HepG2 (cell line): ENCODE results near the gene HYOU1. TPM values are rescaled to one million over a fixed set of nuclear protein-coding genes. Genes with fewer than 3 reads are reported as not detected.

Experiments used
- ASH2L ChIP-seq: fragments of 300-600, 200-600 bp; sonication (generic); IDR thresholded peaks from 2 replicates; pipeline ENCODE4 v1.7.0; 2017; ENCODE audit warnings: low read depth, mild to moderate bottlenecking, moderate library complexity, mixed read lengths, low read length; ENCODE audit not compliant: insufficient read length
- ATF7 ChIP-seq, 2 experiments: fragments of 450-650 bp in 1 of 2; sonication (generic) in 1 of 2; formaldehyde crosslinking in 1 of 2; IDR thresholded peaks; 2 replicates each; pipeline versions ENCODE4 v1.4.0 to v1.6.1; 2016 to 2020; ENCODE audit warnings: antibody characterized with exemption in 1 of 2, mild to moderate bottlenecking in 1 of 2, missing genetic modification reagents in 1 of 2
- CENPX ChIP-seq: sonication (generic); formaldehyde crosslinking; IDR thresholded peaks from 2 replicates; pipeline ENCODE4 v1.9.0; 2021; ENCODE audit warnings: mild to moderate bottlenecking, missing genetic modification reagents, moderate library complexity
- ELF4 ChIP-seq: sonication (generic); formaldehyde crosslinking; IDR thresholded peaks from 2 replicates; pipeline ENCODE4 v1.5.0; 2020; ENCODE audit warnings: missing genetic modification reagents, mild to moderate bottlenecking, moderate library complexity, borderline replicate concordance
- FOXC1 ChIP-seq: sonication (generic); formaldehyde crosslinking; IDR thresholded peaks from 2 replicates; pipeline ENCODE4 v1.8.0; 2022; ENCODE audit warnings: mild to moderate bottlenecking, missing genetic modification reagents, borderline replicate concordance
- GABPA ChIP-seq, 2 experiments: IDR thresholded peaks; 2 replicates each; pipeline ENCODE4 v1.6.1; 2011 to 2016; ENCODE audit warnings: low read depth in 2 of 2, low read length in 1 of 2, missing biosample characterization in 1 of 2, missing genetic modification characterization in 1 of 2
- NAIF1 ChIP-seq: sonication (generic); formaldehyde crosslinking; IDR thresholded peaks from 2 replicates; pipeline ENCODE4 v1.5.0; 2020; ENCODE audit warnings: mild to moderate bottlenecking, missing genetic modification reagents, borderline replicate concordance
- NFIB ChIP-seq: sonication (generic); formaldehyde crosslinking; IDR thresholded peaks from 2 replicates; pipeline ENCODE4 v1.9.0; 2021; ENCODE audit warnings: missing genetic modification reagents, mild to moderate bottlenecking, borderline replicate concordance
- PAX8 ChIP-seq: sonication (generic); formaldehyde crosslinking; IDR thresholded peaks from 2 replicates; pipeline ENCODE4 v1.8.0; 2022; ENCODE audit warnings: mild to moderate bottlenecking, missing genetic modification reagents, borderline replicate concordance
- RARA ChIP-seq: IDR thresholded peaks from 2 replicates; pipeline ENCODE4 v1.6.1; 2016; ENCODE audit warnings: missing genetic modification reagents, missing compliant biosample characterization
- SATB2 ChIP-seq: sonication (generic); formaldehyde crosslinking; IDR thresholded peaks from 2 replicates; pipeline ENCODE4 v1.5.0; 2020; ENCODE audit warnings: missing genetic modification reagents
- SIN3A ChIP-seq: IDR thresholded peaks from 2 replicates; pipeline ENCODE4 v1.6.1; 2011; ENCODE audit warnings: low read depth, mild to moderate bottlenecking, control low read depth, low read length, borderline replicate concordance
- TFAP4 ChIP-seq: sonication (generic); IDR thresholded peaks from 2 replicates; pipeline ENCODE4 v1.6.1; 2016; ENCODE audit warnings: low read depth, borderline replicate concordance
- TOPORS ChIP-seq: sonication (generic); formaldehyde crosslinking; IDR thresholded peaks from 2 replicates; pipeline ENCODE4 v1.8.0; 2023; ENCODE audit warnings: mild to moderate bottlenecking, missing genetic modification reagents
- ZNF136 ChIP-seq: sonication (generic); formaldehyde crosslinking; IDR thresholded peaks from 2 replicates; pipeline ENCODE4 v1.8.1; 2022; ENCODE audit warnings: low read depth, mild to moderate bottlenecking, moderate library complexity, missing genetic modification reagents
- ZNF34 ChIP-seq: sonication (generic); formaldehyde crosslinking; IDR thresholded peaks from 2 replicates; pipeline ENCODE4 v1.4.0; 2020; ENCODE audit warnings: mild to moderate bottlenecking, missing genetic modification reagents, borderline replicate concordance
- ZNF382 ChIP-seq: sonication (generic); formaldehyde crosslinking; IDR thresholded peaks from 2 replicates; pipeline ENCODE4 v1.5.0; 2020; ENCODE audit warnings: missing genetic modification reagents, mild to moderate bottlenecking, borderline replicate concordance
- ZNF766 ChIP-seq: sonication (generic); formaldehyde crosslinking; IDR thresholded peaks from 2 replicates; pipeline ENCODE4 v1.5.0; 2020; ENCODE audit warnings: missing genetic modification reagents, borderline replicate concordance
- polyA plus RNA-seq, 8 experiments: library from polyadenylated mRNA; depleted of rRNA in 3 of 8; stranded (reverse) in 7 of 8; unstranded in 1 of 8; fragments of >200 nt; fragmentation: Illumina TruSeq in 4 of 8; extraction: Trizol in 4 of 8; gene quantifications; 2 replicates each; pipeline versions ENCODE4 v1.2.1 to v1.2.3, GENCODE V29; 2011 to 2016; ENCODE audit warnings: low read depth in 4 of 8, missing spikeins in 1 of 8, mixed read lengths in 1 of 8; ENCODE audit not compliant: insufficient read depth in 1 of 8
- total RNA-seq, 5 experiments: library from RNA; depleted of rRNA; stranded (reverse); fragments of >200 nt; fragmentation: Illumina TruSeq; extraction: Trizol; gene quantifications; 2 replicates each; pipeline ENCODE4 v1.2.3, GENCODE V29; 2016; ENCODE audit warnings: low read depth in 1 of 5
- TF ChIP-seq, protein P1 (sequence below): sonication (generic); formaldehyde crosslinking; IDR thresholded peaks from 2 replicates; pipeline ENCODE4 v1.5.1; 2020; ENCODE audit warnings: missing genetic modification reagents, mild to moderate bottlenecking, borderline replicate concordance
- TF ChIP-seq, protein P2 (sequence below): sonication (generic); formaldehyde crosslinking; IDR thresholded peaks from 2 replicates; pipeline ENCODE4 v1.5.0; 2020; ENCODE audit warnings: missing genetic modification reagents
- TF ChIP-seq, protein P3 (sequence below): sonication (generic); formaldehyde crosslinking; IDR thresholded peaks from 2 replicates; pipeline ENCODE4 v1.4.0; 2020; ENCODE audit warnings: missing genetic modification reagents
- TF ChIP-seq, protein P4 (sequence below): sonication (generic); formaldehyde crosslinking; conservative IDR thresholded peaks from 2 replicates; pipeline ENCODE4 v1.4.0; 2020; ENCODE audit warnings: missing genetic modification reagents

HYOU1 gene
- total and polyA plus RNA-seq, 2 of the 13 experiments (the other 11 are each of a cell fraction or from before 2014, with no cell fraction given), result 127 to 155 TPM

GRCh38 chr11:118997627-118998387 lies 59.2 kb downstream of the HYOU1 start, which contains the start of gene CENATAC (continued):
- TF ChIP-seq TFAP4 (peak; percentile 47; the same call in 1 of the 2 replicates), SIN3A (peak; percentile 83; the same call in 1 of the 2 replicates), ZNF766 (no peak), SATB2 (CRISPR knock-in tag) (no peak), RARA (CRISPR knock-in tag) (peak; percentile 48; the same call in 1 of the 2 replicates), GABPA (IDR thresholded peaks at IDR 0.05; ENCODE audit: low read depth, low read length) (peak; percentile 44; the same call in 1 of the 2 replicates), GABPA (CRISPR knock-in tag; IDR thresholded peaks at IDR 0.05; ENCODE audit: low read depth) (peak; percentile 59), TOPORS (CRISPR knock-in tag) (no peak), ASH2L (peak; percentile 66), CENPX (no peak), ATF7 (IDR thresholded peaks at IDR 0.05) (no peak), ATF7 (CRISPR knock-in tag; IDR thresholded peaks at IDR 0.05) (0 out of 2 replicates have a peak, but pooled peaks have one; percentile 14), PAX8 (CRISPR knock-in tag) (no peak), NFIB (no peak), ZNF382 (CRISPR knock-in tag) (no peak), ZNF136 (CRISPR knock-in tag) (0 out of 2 replicates have a peak, but pooled peaks have one; percentile 74), ELF4 (CRISPR knock-in tag) (no peak), NAIF1 (peak; percentile 89), FOXC1 (peak; percentile 41; the same call in 1 of the 2 replicates), ZNF34 (CRISPR knock-in tag) (no peak)
- TF ChIP-seq, protein P1, sequence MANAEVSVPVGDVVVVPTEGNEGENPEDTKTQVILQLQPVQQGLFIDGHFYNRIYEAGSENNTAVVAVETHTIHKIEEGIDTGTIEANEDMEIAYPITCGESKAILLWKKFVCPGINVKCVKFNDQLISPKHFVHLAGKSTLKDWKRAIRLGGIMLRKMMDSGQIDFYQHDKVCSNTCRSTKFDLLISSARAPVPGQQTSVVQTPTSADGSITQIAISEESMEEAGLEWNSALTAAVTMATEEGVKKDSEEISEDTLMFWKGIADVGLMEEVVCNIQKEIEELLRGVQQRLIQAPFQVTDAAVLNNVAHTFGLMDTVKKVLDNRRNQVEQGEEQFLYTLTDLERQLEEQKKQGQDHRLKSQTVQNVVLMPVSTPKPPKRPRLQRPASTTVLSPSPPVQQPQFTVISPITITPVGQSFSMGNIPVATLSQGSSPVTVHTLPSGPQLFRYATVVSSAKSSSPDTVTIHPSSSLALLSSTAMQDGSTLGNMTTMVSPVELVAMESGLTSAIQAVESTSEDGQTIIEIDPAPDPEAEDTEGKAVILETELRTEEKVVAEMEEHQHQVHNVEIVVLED, result peak; percentile 81
- TF ChIP-seq, protein P2, sequence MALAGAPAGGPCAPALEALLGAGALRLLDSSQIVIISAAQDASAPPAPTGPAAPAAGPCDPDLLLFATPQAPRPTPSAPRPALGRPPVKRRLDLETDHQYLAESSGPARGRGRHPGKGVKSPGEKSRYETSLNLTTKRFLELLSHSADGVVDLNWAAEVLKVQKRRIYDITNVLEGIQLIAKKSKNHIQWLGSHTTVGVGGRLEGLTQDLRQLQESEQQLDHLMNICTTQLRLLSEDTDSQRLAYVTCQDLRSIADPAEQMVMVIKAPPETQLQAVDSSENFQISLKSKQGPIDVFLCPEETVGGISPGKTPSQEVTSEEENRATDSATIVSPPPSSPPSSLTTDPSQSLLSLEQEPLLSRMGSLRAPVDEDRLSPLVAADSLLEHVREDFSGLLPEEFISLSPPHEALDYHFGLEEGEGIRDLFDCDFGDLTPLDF (CRISPR knock-in tag), result peak; percentile 85
- TF ChIP-seq, protein P3, sequence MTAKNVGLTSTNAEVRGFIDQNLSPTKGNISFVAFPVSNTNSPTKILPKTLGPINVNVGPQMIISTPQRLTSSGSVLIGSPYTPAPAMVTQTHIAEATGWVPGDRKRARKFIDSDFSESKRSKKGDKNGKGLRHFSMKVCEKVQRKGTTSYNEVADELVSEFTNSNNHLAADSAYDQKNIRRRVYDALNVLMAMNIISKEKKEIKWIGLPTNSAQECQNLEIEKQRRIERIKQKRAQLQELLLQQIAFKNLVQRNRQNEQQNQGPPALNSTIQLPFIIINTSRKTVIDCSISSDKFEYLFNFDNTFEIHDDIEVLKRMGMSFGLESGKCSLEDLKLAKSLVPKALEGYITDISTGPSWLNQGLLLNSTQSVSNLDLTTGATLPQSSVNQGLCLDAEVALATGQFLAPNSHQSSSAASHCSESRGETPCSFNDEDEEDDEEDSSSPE (CRISPR knock-in tag), result peak; percentile 91
- TF ChIP-seq, protein P4, sequence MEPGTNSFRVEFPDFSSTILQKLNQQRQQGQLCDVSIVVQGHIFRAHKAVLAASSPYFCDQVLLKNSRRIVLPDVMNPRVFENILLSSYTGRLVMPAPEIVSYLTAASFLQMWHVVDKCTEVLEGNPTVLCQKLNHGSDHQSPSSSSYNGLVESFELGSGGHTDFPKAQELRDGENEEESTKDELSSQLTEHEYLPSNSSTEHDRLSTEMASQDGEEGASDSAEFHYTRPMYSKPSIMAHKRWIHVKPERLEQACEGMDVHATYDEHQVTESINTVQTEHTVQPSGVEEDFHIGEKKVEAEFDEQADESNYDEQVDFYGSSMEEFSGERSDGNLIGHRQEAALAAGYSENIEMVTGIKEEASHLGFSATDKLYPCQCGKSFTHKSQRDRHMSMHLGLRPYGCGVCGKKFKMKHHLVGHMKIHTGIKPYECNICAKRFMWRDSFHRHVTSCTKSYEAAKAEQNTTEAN (CRISPR knock-in tag), result 0 out of 2 replicates have a peak, but pooled peaks have one; percentile 43
